Endothelial cell of umbilical vein (primary cell): Measurements from ENCODE around the gene EBI3. TPM values are rescaled to one million over a fixed set of nuclear protein-coding genes. Genes with fewer than 3 reads are reported as not detected.

Source experiments
- BruUV-seq: library from RNA; stranded (reverse); fragments of 400-500 nt; replicated peaks from 2 replicates; lab custom pipeline; 2021; lab: Mats Ljungman, UMichigan
- CTCF ChIA-PET: fragments of 300-600, 350-600 bp; sonication (Branson Sonifier 250); formaldehyde crosslinking; loops from one replicate; lab custom pipeline; 2021; ENCODE audit warnings: antibody characterized with exemption, inconsistent platforms; lab: Charles Lee
- POLR2A ChIA-PET: fragments of 300-600, 350-600 bp; sonication (Branson Sonifier 250); formaldehyde crosslinking; loops from one replicate; lab custom pipeline; 2021; ENCODE audit warnings: antibody characterized with exemption, inconsistent platforms; lab: Charles Lee
- DNase-seq: peaks from one replicate; pipeline ENCODE4 v3.0.0-alpha.2; 2011; ENCODE audit warnings: low read depth, low spot score
- FAIRE-seq: peaks from 2 replicates; lab custom pipeline; 2011; peaks lifted over from hg19 to GRCh38; lab: Jason Lieb, UNC
- H2AFZ ChIP-seq: 2 replicates; pipeline ENCODE4 v1.6.0; 2012; ENCODE audit warnings: low read depth, low read length, control low read depth, inconsistent platforms
- H3K27ac ChIP-seq: 2 replicates; pipeline ENCODE4 v1.5.1; 2011; ENCODE audit warnings: low read depth, mild to moderate bottlenecking, control low read depth, low read length, moderate library complexity; ENCODE audit not compliant: insufficient read depth
- H3K27me3 ChIP-seq, 2 experiments: 2 replicates each; pipeline versions ENCODE4 v1.6.0 to v1.6.1; 2011; ENCODE audit warnings: low read length in 2 of 2, mixed read lengths in 1 of 2; ENCODE audit not compliant: control insufficient read depth in 2 of 2, insufficient read depth in 2 of 2
- H3K36me3 ChIP-seq, 2 experiments: 2 replicates in 1 of 2; 3 replicates in 1 of 2; pipeline ENCODE4 v1.5.1; 2011; ENCODE audit warnings: low read length in 2 of 2, mild to moderate bottlenecking in 1 of 2, moderate library complexity in 1 of 2; ENCODE audit not compliant: control insufficient read depth in 2 of 2, insufficient read depth in 2 of 2; ENCODE audit errors: extremely low read depth in 1 of 2
- H3K4me1 ChIP-seq: 3 replicates; pipeline ENCODE4 v1.5.1; 2011; ENCODE audit warnings: mild to moderate bottlenecking, low read length; ENCODE audit not compliant: control insufficient read depth, insufficient read depth; ENCODE audit errors: extremely low read depth
- H3K4me2 ChIP-seq: 2 replicates; pipeline ENCODE4 v1.6.1; 2011; ENCODE audit warnings: low read length, control low read depth, mixed read lengths; ENCODE audit not compliant: insufficient read depth
- H3K4me3 ChIP-seq, 3 experiments: fragments of 200-600 bp in 1 of 3; sonication (generic), shearing (Covaris generic) in 1 of 3; replicated peaks in 1 of 3; 2 replicates each; pipeline ENCODE4 v1.5.1; 2011 to 2016; ENCODE audit warnings: control low read depth in 3 of 3, low read length in 3 of 3, mild to moderate bottlenecking in 2 of 3, inconsistent platforms in 1 of 3, low read depth in 1 of 3, moderate library complexity in 1 of 3; ENCODE audit not compliant: insufficient read depth in 1 of 3
- H3K79me2 ChIP-seq: 2 replicates; pipeline ENCODE4 v1.6.0; 2012; ENCODE audit warnings: low read length, inconsistent platforms; ENCODE audit not compliant: control insufficient read depth, insufficient read depth
- H3K9ac ChIP-seq: replicated peaks from 2 replicates; pipeline ENCODE3; 2011; ENCODE audit warnings: low read length, control low read depth; ENCODE audit not compliant: insufficient read depth; ENCODE audit errors: extremely low read depth
- H3K9me1 ChIP-seq: replicated peaks from 3 replicates; pipeline ENCODE4 v1.6.0; 2011; ENCODE audit warnings: mild to moderate bottlenecking, low read length; ENCODE audit not compliant: control insufficient read depth, insufficient read depth; ENCODE audit errors: extremely low read depth
- H3K9me3 ChIP-seq: replicated peaks from 2 replicates; pipeline ENCODE4 v1.5.1; 2012; ENCODE audit warnings: low read length, inconsistent platforms; ENCODE audit not compliant: control insufficient read depth, insufficient read depth
- H4K20me1 ChIP-seq: replicated peaks from 2 replicates; pipeline ENCODE3; 2011; ENCODE audit warnings: mild to moderate bottlenecking, low read length; ENCODE audit not compliant: control insufficient read depth, insufficient read depth; ENCODE audit errors: extremely low read depth
- CTCF ChIP-seq, 2 donors: IDR thresholded peaks; 1 replicate in 1 of 2; 2 replicates in 1 of 2; pipeline ENCODE4 v1.5.1; 2011; ENCODE audit warnings: low read length in 2 of 2, mild to moderate bottlenecking in 2 of 2, moderate library complexity in 2 of 2, control low read depth in 1 of 2, inconsistent platforms in 1 of 2, low read depth in 1 of 2; ENCODE audit not compliant: insufficient read depth in 1 of 2; ENCODE audit errors: extremely low read depth in 1 of 2
- EZH2 ChIP-seq: IDR thresholded peaks from 2 replicates; pipeline ENCODE4 v1.6.1; 2012; ENCODE audit warnings: borderline replicate concordance, low read depth, mild to moderate bottlenecking, moderate library complexity, low read length, inconsistent platforms; ENCODE audit not compliant: severe bottlenecking
- FOS ChIP-seq: IDR thresholded peaks from 2 replicates; pipeline ENCODE4 v1.6.1; 2011; ENCODE audit warnings: mild to moderate bottlenecking, low read length, moderate library complexity, borderline replicate concordance; ENCODE audit not compliant: insufficient read depth
- GATA2 ChIP-seq: IDR thresholded peaks from 2 replicates; pipeline ENCODE4 v1.7.0; 2011; ENCODE audit warnings: low read depth, mild to moderate bottlenecking, moderate library complexity, mixed read lengths, low read length; ENCODE audit not compliant: insufficient read length, insufficient read depth
- JUN ChIP-seq: IDR thresholded peaks from 2 replicates; pipeline ENCODE4 v1.6.1; 2011; ENCODE audit warnings: borderline replicate concordance, low read depth; ENCODE audit not compliant: insufficient read length, insufficient read depth
- MYC ChIP-seq: IDR thresholded peaks from one replicate; pipeline ENCODE4 v1.6.1; 2011; ENCODE audit warnings: mild to moderate bottlenecking, low read depth, low read length
- POLR2A ChIP-seq: IDR thresholded peaks from 2 replicates; pipeline ENCODE4 v1.6.1; 2012; ENCODE audit warnings: low read depth, mild to moderate bottlenecking, control low read depth, low read length
- POLR2AphosphoS5 ChIP-seq: IDR thresholded peaks from 2 replicates; pipeline ENCODE4 v1.6.1; 2012; ENCODE audit warnings: low read depth, mild to moderate bottlenecking, control low read depth, low read length, moderate library complexity; ENCODE audit not compliant: insufficient read depth
- dilution Hi-C: fragments of 300-500 bp; cut with MboI; formaldehyde crosslinking; loops from one replicate; pipeline ENCODE4 v1.15.0; 2019; ENCODE audit warnings: low sequenced_read_pairs; ENCODE audit not compliant: extremely low pct_ligation_motif_present
- intact Hi-C: fragments of 100-400 bp; cut with micrococcal nuclease; formaldehyde crosslinking; loops from one replicate; pipeline ENCODE4 v1.10.0; 2022
- polyA plus RNA-seq, 4 experiments: library from polyadenylated mRNA; depleted of rRNA in 3 of 4; stranded (reverse) in 3 of 4; unstranded in 1 of 4; fragments of >200 nt; gene quantifications; 2 replicates each; pipeline versions ENCODE4 v1.2.1 to v1.2.3, GENCODE V29; 2011 to 2012; ENCODE audit warnings: missing spikeins in 1 of 4
- total RNA-seq: library from RNA; stranded (reverse); gene quantifications from 2 replicates; pipeline ENCODE4 v1.2.3, GENCODE V29; 2021
- TF ChIP-seq, protein P1 (sequence below): IDR thresholded peaks from 2 replicates; pipeline ENCODE4 v1.6.1; 2011; ENCODE audit not compliant: insufficient read depth, insufficient read length

Gene EBI3
- total and polyA plus RNA-seq, 2 donors (not counting 3 experiments of a cell fraction or from before 2014, with no cell fraction given): 0.29 to 1.0 TPM

DNA sequence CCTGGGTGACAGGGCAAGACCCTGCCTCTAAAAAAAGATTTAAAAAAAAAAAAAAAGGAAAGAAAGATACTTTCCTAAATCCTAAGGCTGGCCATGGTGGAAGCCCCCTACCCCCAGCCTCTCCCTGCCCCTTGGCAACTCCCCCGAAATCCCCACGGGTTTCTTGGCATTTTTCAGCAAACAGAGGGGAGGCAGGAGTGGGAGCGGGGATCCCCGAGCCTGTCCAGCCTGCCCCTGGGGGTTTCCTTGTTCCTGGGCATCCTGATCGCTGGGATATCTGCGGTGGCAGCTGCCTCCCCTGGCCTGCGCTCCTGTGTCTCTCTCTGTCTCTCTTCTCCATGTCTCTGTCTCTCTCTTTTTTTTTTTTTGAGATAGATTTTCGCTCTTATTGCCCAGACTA is 3.4 kb upstream of the EBI3 start:
- Histone ChIP-seq H2AFZ (no peak overlapping the region), H4K20me1 (no peaks in the 10 kb centered on the region), H3K4me3 (no peak overlapping the region), H3K27me3 (peaks cover 0 to 5% of the 10 kb centered on the region in 2 experiments), H3K27ac (no peak overlapping the region), H3K9me1 (no peaks in the 10 kb centered on the region), H3K9me3 (no peaks in the 10 kb centered on the region), H3K79me2 (no peaks in the 10 kb centered on the region), H3K9ac (no peak overlapping the region), H3K4me1 (no peaks in the 10 kb centered on the region), H3K36me3 (no peaks in the 10 kb centered on the region), H3K4me2 (no peak overlapping the region)
- no peak for TF ChIP-seq CTCF (IDR thresholded peaks at IDR 0.05; ENCODE audit: extremely low read depth in 1 of 2, insufficient read depth in 1 of 2, low read depth in 1 of 2, low read length in 2 of 2)
- TF ChIP-seq, protein P1, sequence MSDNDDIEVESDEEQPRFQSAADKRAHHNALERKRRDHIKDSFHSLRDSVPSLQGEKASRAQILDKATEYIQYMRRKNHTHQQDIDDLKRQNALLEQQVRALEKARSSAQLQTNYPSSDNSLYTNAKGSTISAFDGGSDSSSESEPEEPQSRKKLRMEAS: no peak
- TF ChIP-seq JUN: no peak
- no peak for TF ChIP-seq POLR2A
- no peak for TF ChIP-seq GATA2
- TF ChIP-seq FOS: no peak
- TF ChIP-seq POLR2AphosphoS5: no peak
- TF ChIP-seq EZH2: no peak
- no peak for TF ChIP-seq MYC
- intact Hi-C loops (no loop called here), dilution Hi-C loops (no loop called here)
- ChIA-PET POLR2A (no interaction called here), CTCF (no interaction called here)
- BruUV-seq: no TSS peak
- DNase-seq: no peak
- no peak for FAIRE-seq
